GM23338 (cell line): ENCODE data around the gene ELMO2. TPM values are rescaled to one million over a fixed set of nuclear protein-coding genes. Genes with fewer than 3 reads are reported as not detected.

Experiments
- ATAC-seq: fragments of 200-7000 bp; cut with Tn5 transposase; 3 replicates; pipeline ENCODE4 v1.9.1; 2020
- DNase-seq: peaks from one replicate; pipeline ENCODE4 v3.0.0-alpha.2; 2015; ENCODE audit warnings: low spot score
- H2AFZ ChIP-seq: fragments of 200-600 bp; sonication (generic); 2 replicates; pipeline ENCODE4 v1.8.0; 2016; ENCODE audit warnings: antibody characterized with exemption, mild to moderate bottlenecking, moderate library complexity
- H3F3A ChIP-seq: fragments of 200-600 bp; sonication (generic); replicated peaks from 2 replicates; pipeline ENCODE4 v1.8.0; 2017; ENCODE audit warnings: antibody characterized with exemption, mixed run types, low read depth
- H3K27ac ChIP-seq: fragments of 200-600 bp; sonication (generic); 2 replicates; pipeline ENCODE4 v1.6.1; 2016; ENCODE audit warnings: low read depth
- H3K27me3 ChIP-seq: fragments of 200-600 bp; sonication (generic); 2 replicates; pipeline ENCODE4 v1.8.0; 2016; ENCODE audit warnings: mild to moderate bottlenecking, mixed run types, moderate library complexity; ENCODE audit not compliant: insufficient read depth
- H3K36me3 ChIP-seq: fragments of 200-600 bp; sonication (generic); 2 replicates; pipeline ENCODE4 v1.8.0; 2016; ENCODE audit warnings: mild to moderate bottlenecking; ENCODE audit not compliant: insufficient read depth
- H3K4me1 ChIP-seq: fragments of 200-600 bp; sonication (generic); 2 replicates; pipeline ENCODE4 v1.8.0; 2016; ENCODE audit warnings: mild to moderate bottlenecking, moderate library complexity; ENCODE audit not compliant: insufficient read depth
- H3K4me2 ChIP-seq: fragments of 200-600 bp; sonication (generic); 2 replicates; pipeline ENCODE4 v1.7.1; 2017; ENCODE audit warnings: mixed run types
- H3K4me3 ChIP-seq: fragments of 200-600 bp; sonication (generic); 2 replicates; pipeline ENCODE4 v1.6.1; 2016; ENCODE audit warnings: mixed run types
- H3K79me2 ChIP-seq: fragments of 200-600 bp; sonication (generic); replicated peaks from 2 replicates; pipeline ENCODE4 v1.8.0; 2017; ENCODE audit warnings: mild to moderate bottlenecking; ENCODE audit not compliant: insufficient read depth
- H3K9me2 ChIP-seq: fragments of 200-600 bp; sonication (generic); 2 replicates; pipeline ENCODE4 v1.8.0; 2017; ENCODE audit not compliant: insufficient read depth
- H4K20me1 ChIP-seq: fragments of 200-600 bp; sonication (generic); replicated peaks from 2 replicates; pipeline ENCODE4 v1.8.0; 2017; ENCODE audit warnings: mild to moderate bottlenecking; ENCODE audit not compliant: insufficient read depth
- H3K27ac Mint-ChIP-seq: 2 replicates; pipeline ENCODE4 v1.8.0; 2020; ENCODE audit warnings: inconsistent platforms, mild to moderate bottlenecking, moderate library complexity, mixed read lengths
- H3K27me3 Mint-ChIP-seq: 3 replicates; pipeline ENCODE4 v1.8.0; 2022; ENCODE audit warnings: low read depth, mild to moderate bottlenecking, moderate library complexity, mixed read lengths, inconsistent platforms; ENCODE audit not compliant: insufficient read depth, poor library complexity
- H3K36me3 Mint-ChIP-seq: 3 replicates; pipeline ENCODE4 v1.8.0; 2021; ENCODE audit warnings: low read depth, mild to moderate bottlenecking, inconsistent platforms, moderate library complexity, mixed read lengths
- H3K4me1 Mint-ChIP-seq: 3 replicates; pipeline ENCODE4 v1.8.0; 2020; ENCODE audit warnings: mild to moderate bottlenecking, inconsistent platforms, mixed read lengths
- H3K4me3 Mint-ChIP-seq: 3 replicates; pipeline ENCODE4 v1.8.0; 2021; ENCODE audit warnings: moderate library complexity, mild to moderate bottlenecking, inconsistent platforms, mixed read lengths
- H3K9me3 Mint-ChIP-seq: 3 replicates; pipeline ENCODE4 v1.8.0; 2020; ENCODE audit warnings: moderate library complexity, mild to moderate bottlenecking, inconsistent platforms, mixed read lengths
- CREB1 ChIP-seq: fragments of 250-450 bp; sonication (Bioruptor Pico); IDR thresholded peaks from 2 replicates; pipeline ENCODE4 v1.5.0; 2020; ENCODE audit warnings: low read depth, mild to moderate bottlenecking, moderate library complexity
- EZH2 ChIP-seq: fragments of 200-600 bp; sonication (generic); IDR thresholded peaks from one replicate; pipeline ENCODE4 v1.8.0; 2017; ENCODE audit warnings: antibody characterized with exemption, mild to moderate bottlenecking, low read depth; ENCODE audit not compliant: unreplicated experiment
- EZH2phosphoT487 ChIP-seq: fragments of 200-600 bp; sonication (generic); IDR thresholded peaks from one replicate; pipeline ENCODE4 v1.8.1; 2018; ENCODE audit warnings: antibody characterized with exemption; ENCODE audit not compliant: unreplicated experiment
- JUNB ChIP-seq: IDR thresholded peaks from one replicate; pipeline ENCODE4 v1.6.1; 2016; ENCODE audit warnings: antibody characterized with exemption; ENCODE audit not compliant: unreplicated experiment
- NANOG ChIP-seq: IDR thresholded peaks from 2 replicates; pipeline ENCODE4 v1.6.1; 2016; ENCODE audit warnings: antibody characterized with exemption, borderline replicate concordance
- POLR2AphosphoS5 ChIP-seq: IDR thresholded peaks from 2 replicates; pipeline ENCODE4 v1.6.1; 2016; ENCODE audit warnings: antibody characterized with exemption, low read depth
- STAT1 ChIP-seq: IDR thresholded peaks from one replicate; pipeline ENCODE4 v1.6.1; 2016; ENCODE audit warnings: antibody characterized with exemption; ENCODE audit not compliant: unreplicated experiment
- ZNF114 ChIP-seq: fragments of 250-450 bp; sonication (Bioruptor Pico); IDR thresholded peaks from 2 replicates; pipeline ENCODE4 v1.5.0; 2020; ENCODE audit warnings: mild to moderate bottlenecking, moderate library complexity
- ZNF331 ChIP-seq: fragments of 250-450 bp; sonication (Bioruptor Pico); IDR thresholded peaks from 2 replicates; pipeline ENCODE4 v1.5.0; 2020; ENCODE audit warnings: low read depth, mild to moderate bottlenecking, moderate library complexity
- polyA plus RNA-seq: library from polyadenylated mRNA; unstranded; fragments of >200 nt; fragmentation: Nextera tagmentation; extraction: Ambion mirVana; gene quantifications from 2 replicates; pipeline ENCODE4 v1.2.1, GENCODE V29; 2016
- total RNA-seq: library from RNA; depleted of rRNA; stranded (reverse); fragments of >200 nt; shearing (Covaris generic); gene quantifications from 2 replicates; pipeline ENCODE4 v1.2.3, GENCODE V29; 2014
- TF ChIP-seq, protein P1 (sequence below), 2 experiments: fragments of 200-600 bp in 1 of 2; sonication (generic) in 1 of 2; conservative IDR thresholded peaks; 2 replicates each; pipeline versions ENCODE4 v1.5.1 to v1.6.1; 2016 to 2017; ENCODE audit warnings: antibody characterized with exemption in 2 of 2, low read depth in 2 of 2, mild to moderate bottlenecking in 2 of 2, moderate library complexity in 1 of 2
- TF ChIP-seq, protein P2 (sequence below): IDR thresholded peaks from 2 replicates; pipeline ENCODE4 v1.6.1; 2016; ENCODE audit warnings: antibody characterized with exemption
- TF ChIP-seq, protein P3 (sequence below): fragments of 250-450 bp; sonication (Bioruptor Pico); IDR thresholded peaks from 2 replicates; pipeline ENCODE4 v1.5.0; 2020; ENCODE audit warnings: mild to moderate bottlenecking, moderate library complexity
- TF ChIP-seq, protein P4 (sequence below): IDR thresholded peaks from one replicate; pipeline ENCODE4 v1.6.1; 2018; ENCODE audit warnings: antibody characterized with exemption; ENCODE audit not compliant: unreplicated experiment

Gene ELMO2
- total and polyA plus RNA-seq, 2 experiments from 2014 or later, result 15.1 to 44.1 TPM

DNA sequence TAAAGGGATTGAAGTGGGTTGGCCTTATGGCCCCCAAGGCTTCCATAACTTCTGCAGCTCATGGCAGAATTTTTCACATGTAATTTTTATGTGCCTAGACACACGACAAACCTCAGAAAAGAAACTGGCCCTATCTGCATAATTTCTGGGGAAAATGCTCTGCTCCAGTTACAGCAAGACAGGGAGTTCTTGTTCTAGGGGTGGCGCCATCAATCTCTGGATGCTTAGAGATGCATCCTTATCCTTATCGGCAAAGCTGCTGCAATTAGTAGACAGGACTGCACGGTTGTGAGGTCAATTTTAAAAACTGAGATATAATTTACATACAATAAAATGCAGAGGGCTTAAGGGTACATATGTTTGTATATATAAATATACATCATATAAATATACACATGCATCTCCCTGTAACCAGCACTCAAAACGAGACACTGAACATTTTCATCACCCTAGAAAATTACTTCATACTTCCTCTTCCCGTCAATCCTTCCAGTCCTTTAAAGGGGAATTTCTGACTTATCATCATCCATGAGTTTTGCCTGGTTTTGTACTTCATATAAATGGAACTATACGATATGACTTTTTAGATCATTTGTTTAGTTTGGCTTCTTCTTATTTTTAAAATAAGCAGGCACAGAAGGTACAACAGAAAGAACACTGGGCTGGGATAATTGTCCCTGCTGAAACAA, 10.2 kb downstream of the ELMO2 start:
- Mint-ChIP-seq H3K36me3 (peaks cover 27% of the 10 kb centered on the region), H3K4me1 (peaks cover 11% of the 10 kb centered on the region), H3K27me3 (peaks cover 3% of the 10 kb centered on the region), H3K9me3 (no peaks in the 10 kb centered on the region), H3K4me3 (no peak overlapping the region), H3K27ac (no peak overlapping the region)
- Histone ChIP-seq H4K20me1 (peaks cover 14% of the 10 kb centered on the region; the same call in 1 of the 2 replicates), H3K9me2 (no peaks in the 10 kb centered on the region), H3K4me2 (no peak overlapping the region), H3K27ac (no peak overlapping the region), H3K4me1 (peaks cover 10% of the 10 kb centered on the region), H3K79me2 (peaks cover 18% of the 10 kb centered on the region), H3F3A (no peaks in the 10 kb centered on the region), H3K4me3 (no peak overlapping the region), H3K36me3 (no peaks in the 10 kb centered on the region; the same call in 1 of the 2 replicates), H3K27me3 (no peaks in the 10 kb centered on the region), H2AFZ (no peak overlapping the region)
- ATAC-seq, result no peak
- no peak for DNase-seq
- TF ChIP-seq NANOG (no peak), ZNF114 (no peak), EZH2 (no peak), CREB1 (CRISPR knock-in tag) (no peak), ZNF331 (CRISPR knock-in tag) (no peak), EZH2phosphoT487 (no peak), POLR2AphosphoS5 (no peak), JUNB (no peak), STAT1 (no peak)
- TF ChIP-seq, protein P1, sequence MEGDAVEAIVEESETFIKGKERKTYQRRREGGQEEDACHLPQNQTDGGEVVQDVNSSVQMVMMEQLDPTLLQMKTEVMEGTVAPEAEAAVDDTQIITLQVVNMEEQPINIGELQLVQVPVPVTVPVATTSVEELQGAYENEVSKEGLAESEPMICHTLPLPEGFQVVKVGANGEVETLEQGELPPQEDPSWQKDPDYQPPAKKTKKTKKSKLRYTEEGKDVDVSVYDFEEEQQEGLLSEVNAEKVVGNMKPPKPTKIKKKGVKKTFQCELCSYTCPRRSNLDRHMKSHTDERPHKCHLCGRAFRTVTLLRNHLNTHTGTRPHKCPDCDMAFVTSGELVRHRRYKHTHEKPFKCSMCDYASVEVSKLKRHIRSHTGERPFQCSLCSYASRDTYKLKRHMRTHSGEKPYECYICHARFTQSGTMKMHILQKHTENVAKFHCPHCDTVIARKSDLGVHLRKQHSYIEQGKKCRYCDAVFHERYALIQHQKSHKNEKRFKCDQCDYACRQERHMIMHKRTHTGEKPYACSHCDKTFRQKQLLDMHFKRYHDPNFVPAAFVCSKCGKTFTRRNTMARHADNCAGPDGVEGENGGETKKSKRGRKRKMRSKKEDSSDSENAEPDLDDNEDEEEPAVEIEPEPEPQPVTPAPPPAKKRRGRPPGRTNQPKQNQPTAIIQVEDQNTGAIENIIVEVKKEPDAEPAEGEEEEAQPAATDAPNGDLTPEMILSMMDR (conservative IDR thresholded peaks at IDR 0.05; ENCODE audit: low read depth in 2 of 2), result no peak
- TF ChIP-seq, protein P2, sequence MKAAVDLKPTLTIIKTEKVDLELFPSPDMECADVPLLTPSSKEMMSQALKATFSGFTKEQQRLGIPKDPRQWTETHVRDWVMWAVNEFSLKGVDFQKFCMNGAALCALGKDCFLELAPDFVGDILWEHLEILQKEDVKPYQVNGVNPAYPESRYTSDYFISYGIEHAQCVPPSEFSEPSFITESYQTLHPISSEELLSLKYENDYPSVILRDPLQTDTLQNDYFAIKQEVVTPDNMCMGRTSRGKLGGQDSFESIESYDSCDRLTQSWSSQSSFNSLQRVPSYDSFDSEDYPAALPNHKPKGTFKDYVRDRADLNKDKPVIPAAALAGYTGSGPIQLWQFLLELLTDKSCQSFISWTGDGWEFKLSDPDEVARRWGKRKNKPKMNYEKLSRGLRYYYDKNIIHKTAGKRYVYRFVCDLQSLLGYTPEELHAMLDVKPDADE, result no peak
- TF ChIP-seq, protein P3, sequence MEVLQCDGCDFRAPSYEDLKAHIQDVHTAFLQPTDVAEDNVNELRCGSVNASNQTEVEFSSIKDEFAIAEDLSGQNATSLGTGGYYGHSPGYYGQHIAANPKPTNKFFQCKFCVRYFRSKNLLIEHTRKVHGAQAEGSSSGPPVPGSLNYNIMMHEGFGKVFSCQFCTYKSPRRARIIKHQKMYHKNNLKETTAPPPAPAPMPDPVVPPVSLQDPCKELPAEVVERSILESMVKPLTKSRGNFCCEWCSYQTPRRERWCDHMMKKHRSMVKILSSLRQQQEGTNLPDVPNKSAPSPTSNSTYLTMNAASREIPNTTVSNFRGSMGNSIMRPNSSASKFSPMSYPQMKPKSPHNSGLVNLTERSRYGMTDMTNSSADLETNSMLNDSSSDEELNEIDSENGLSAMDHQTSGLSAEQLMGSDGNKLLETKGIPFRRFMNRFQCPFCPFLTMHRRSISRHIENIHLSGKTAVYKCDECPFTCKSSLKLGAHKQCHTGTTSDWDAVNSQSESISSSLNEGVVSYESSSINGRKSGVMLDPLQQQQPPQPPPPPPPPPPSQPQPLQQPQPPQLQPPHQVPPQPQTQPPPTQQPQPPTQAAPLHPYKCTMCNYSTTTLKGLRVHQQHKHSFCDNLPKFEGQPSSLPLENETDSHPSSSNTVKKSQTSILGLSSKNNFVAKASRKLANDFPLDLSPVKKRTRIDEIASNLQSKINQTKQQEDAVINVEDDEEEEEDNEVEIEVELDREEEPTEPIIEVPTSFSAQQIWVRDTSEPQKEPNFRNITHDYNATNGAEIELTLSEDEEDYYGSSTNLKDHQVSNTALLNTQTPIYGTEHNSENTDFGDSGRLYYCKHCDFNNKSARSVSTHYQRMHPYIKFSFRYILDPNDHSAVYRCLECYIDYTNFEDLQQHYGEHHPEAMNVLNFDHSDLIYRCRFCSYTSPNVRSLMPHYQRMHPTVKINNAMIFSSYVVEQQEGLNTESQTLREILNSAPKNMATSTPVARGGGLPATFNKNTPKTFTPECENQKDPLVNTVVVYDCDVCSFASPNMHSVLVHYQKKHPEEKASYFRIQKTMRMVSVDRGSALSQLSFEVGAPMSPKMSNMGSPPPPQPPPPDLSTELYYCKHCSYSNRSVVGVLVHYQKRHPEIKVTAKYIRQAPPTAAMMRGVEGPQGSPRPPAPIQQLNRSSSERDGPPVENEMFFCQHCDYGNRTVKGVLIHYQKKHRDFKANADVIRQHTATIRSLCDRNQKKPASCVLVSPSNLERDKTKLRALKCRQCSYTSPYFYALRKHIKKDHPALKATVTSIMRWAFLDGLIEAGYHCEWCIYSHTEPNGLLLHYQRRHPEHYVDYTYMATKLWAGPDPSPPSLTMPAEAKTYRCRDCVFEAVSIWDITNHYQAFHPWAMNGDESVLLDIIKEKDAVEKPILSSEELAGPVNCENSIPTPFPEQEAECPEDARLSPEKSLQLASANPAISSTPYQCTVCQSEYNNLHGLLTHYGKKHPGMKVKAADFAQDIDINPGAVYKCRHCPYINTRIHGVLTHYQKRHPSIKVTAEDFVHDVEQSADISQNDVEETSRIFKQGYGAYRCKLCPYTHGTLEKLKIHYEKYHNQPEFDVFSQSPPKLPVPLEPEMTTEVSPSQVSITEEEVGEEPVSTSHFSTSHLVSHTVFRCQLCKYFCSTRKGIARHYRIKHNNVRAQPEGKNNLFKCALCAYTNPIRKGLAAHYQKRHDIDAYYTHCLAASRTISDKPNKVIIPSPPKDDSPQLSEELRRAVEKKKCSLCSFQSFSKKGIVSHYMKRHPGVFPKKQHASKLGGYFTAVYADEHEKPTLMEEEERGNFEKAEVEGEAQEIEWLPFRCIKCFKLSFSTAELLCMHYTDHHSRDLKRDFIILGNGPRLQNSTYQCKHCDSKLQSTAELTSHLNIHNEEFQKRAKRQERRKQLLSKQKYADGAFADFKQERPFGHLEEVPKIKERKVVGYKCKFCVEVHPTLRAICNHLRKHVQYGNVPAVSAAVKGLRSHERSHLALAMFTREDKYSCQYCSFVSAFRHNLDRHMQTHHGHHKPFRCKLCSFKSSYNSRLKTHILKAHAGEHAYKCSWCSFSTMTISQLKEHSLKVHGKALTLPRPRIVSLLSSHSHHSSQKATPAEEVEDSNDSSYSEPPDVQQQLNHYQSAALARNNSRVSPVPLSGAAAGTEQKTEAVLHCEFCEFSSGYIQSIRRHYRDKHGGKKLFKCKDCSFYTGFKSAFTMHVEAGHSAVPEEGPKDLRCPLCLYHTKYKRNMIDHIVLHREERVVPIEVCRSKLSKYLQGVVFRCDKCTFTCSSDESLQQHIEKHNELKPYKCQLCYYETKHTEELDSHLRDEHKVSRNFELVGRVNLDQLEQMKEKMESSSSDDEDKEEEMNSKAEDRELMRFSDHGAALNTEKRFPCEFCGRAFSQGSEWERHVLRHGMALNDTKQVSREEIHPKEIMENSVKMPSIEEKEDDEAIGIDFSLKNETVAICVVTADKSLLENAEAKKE (CRISPR knock-in tag), result no peak
- TF ChIP-seq, protein P4, sequence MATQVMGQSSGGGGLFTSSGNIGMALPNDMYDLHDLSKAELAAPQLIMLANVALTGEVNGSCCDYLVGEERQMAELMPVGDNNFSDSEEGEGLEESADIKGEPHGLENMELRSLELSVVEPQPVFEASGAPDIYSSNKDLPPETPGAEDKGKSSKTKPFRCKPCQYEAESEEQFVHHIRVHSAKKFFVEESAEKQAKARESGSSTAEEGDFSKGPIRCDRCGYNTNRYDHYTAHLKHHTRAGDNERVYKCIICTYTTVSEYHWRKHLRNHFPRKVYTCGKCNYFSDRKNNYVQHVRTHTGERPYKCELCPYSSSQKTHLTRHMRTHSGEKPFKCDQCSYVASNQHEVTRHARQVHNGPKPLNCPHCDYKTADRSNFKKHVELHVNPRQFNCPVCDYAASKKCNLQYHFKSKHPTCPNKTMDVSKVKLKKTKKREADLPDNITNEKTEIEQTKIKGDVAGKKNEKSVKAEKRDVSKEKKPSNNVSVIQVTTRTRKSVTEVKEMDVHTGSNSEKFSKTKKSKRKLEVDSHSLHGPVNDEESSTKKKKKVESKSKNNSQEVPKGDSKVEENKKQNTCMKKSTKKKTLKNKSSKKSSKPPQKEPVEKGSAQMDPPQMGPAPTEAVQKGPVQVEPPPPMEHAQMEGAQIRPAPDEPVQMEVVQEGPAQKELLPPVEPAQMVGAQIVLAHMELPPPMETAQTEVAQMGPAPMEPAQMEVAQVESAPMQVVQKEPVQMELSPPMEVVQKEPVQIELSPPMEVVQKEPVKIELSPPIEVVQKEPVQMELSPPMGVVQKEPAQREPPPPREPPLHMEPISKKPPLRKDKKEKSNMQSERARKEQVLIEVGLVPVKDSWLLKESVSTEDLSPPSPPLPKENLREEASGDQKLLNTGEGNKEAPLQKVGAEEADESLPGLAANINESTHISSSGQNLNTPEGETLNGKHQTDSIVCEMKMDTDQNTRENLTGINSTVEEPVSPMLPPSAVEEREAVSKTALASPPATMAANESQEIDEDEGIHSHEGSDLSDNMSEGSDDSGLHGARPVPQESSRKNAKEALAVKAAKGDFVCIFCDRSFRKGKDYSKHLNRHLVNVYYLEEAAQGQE, result no peak
